H9 (cell line): Measurements from ENCODE around the gene PTH2R. TPM values are rescaled to one million over a fixed set of nuclear protein-coding genes. Genes with fewer than 3 reads are reported as not detected.

ENCODE experiments used
- DNase-seq: peaks from one replicate; pipeline ENCODE4 v3.0.0-alpha.2; 2017
- H2AFZ ChIP-seq: one replicate; pipeline ENCODE4 v1.6.1; 2013; ENCODE audit warnings: mild to moderate bottlenecking, low read length, control low read depth, moderate library complexity
- H2AK5ac ChIP-seq: 2 replicates; pipeline ENCODE4 v1.6.1; 2013; ENCODE audit warnings: low read length, control low read depth, mixed read lengths; ENCODE audit not compliant: insufficient read length
- H2BK120ac ChIP-seq: one replicate; pipeline ENCODE4 v1.6.1; 2013; ENCODE audit warnings: low read depth, mild to moderate bottlenecking, low read length, control low read depth, inconsistent platforms; ENCODE audit not compliant: poor library complexity, severe bottlenecking
- H2BK12ac ChIP-seq: 2 replicates; pipeline ENCODE4 v1.6.1; 2013; ENCODE audit warnings: low read length, control low read depth, mixed read lengths, low read depth; ENCODE audit not compliant: insufficient read length
- H2BK15ac ChIP-seq: 2 replicates; pipeline ENCODE4 v1.6.1; 2013; ENCODE audit warnings: low read depth, low read length, control low read depth
- H2BK20ac ChIP-seq: one replicate; pipeline ENCODE4 v1.6.1; 2013; ENCODE audit warnings: low read depth, mild to moderate bottlenecking, low read length, control low read depth, inconsistent platforms; ENCODE audit not compliant: poor library complexity, severe bottlenecking
- H2BK5ac ChIP-seq: 2 replicates; pipeline ENCODE4 v1.6.1; 2013; ENCODE audit warnings: low read length, control low read depth, mixed read lengths; ENCODE audit not compliant: insufficient read length
- H3K14ac ChIP-seq: 2 replicates; pipeline ENCODE4 v1.6.1; 2013; ENCODE audit warnings: low read length, control low read depth; ENCODE audit not compliant: insufficient read depth
- H3K18ac ChIP-seq: 2 replicates; pipeline ENCODE4 v1.6.1; 2013; ENCODE audit warnings: low read depth, mild to moderate bottlenecking, mixed read lengths, low read length, control low read depth; ENCODE audit not compliant: insufficient read length
- H3K23ac ChIP-seq: 2 replicates; pipeline ENCODE4 v1.6.1; 2013; ENCODE audit warnings: low read length, control low read depth, mixed read lengths, low read depth; ENCODE audit not compliant: insufficient read length
- H3K23me2 ChIP-seq: 2 replicates; pipeline ENCODE4 v1.6.1; 2013; ENCODE audit warnings: low read depth, mild to moderate bottlenecking, mixed read lengths, low read length, control low read depth; ENCODE audit not compliant: insufficient read length, poor library complexity, severe bottlenecking
- H3K27ac ChIP-seq: 2 replicates; pipeline ENCODE4 v1.5.1; 2013; ENCODE audit warnings: low read length, control low read depth, mixed read lengths, low read depth; ENCODE audit not compliant: insufficient read length
- H3K27me3 ChIP-seq: 2 replicates; pipeline ENCODE4 v1.6.1; 2013; ENCODE audit warnings: low read length, control low read depth, inconsistent platforms; ENCODE audit not compliant: insufficient read depth
- H3K4ac ChIP-seq: 2 replicates; pipeline ENCODE4 v1.6.1; 2013; ENCODE audit warnings: low read depth, mild to moderate bottlenecking, control low read depth, inconsistent platforms, low read length, moderate library complexity
- H3K4me1 ChIP-seq: 2 replicates; pipeline ENCODE4 v1.6.1; 2013; ENCODE audit warnings: low read length, control low read depth, inconsistent platforms; ENCODE audit not compliant: insufficient read depth
- H3K4me2 ChIP-seq: 2 replicates; pipeline ENCODE4 v1.6.1; 2013; ENCODE audit warnings: low read length, control low read depth, mixed read lengths; ENCODE audit not compliant: insufficient read length, insufficient read depth
- H3K56ac ChIP-seq: 2 replicates; pipeline ENCODE4 v1.6.1; 2013; ENCODE audit warnings: low read depth, mild to moderate bottlenecking, mixed read lengths, low read length, control low read depth; ENCODE audit not compliant: insufficient read length
- H3K79me1 ChIP-seq: 2 replicates; pipeline ENCODE4 v1.6.1; 2013; ENCODE audit warnings: low read depth, mild to moderate bottlenecking, moderate library complexity, low read length, control low read depth, inconsistent platforms; ENCODE audit not compliant: insufficient read depth, poor library complexity, severe bottlenecking
- H3K79me2 ChIP-seq: 2 replicates; pipeline ENCODE4 v1.6.1; 2013; ENCODE audit warnings: low read length, control low read depth, inconsistent platforms; ENCODE audit not compliant: insufficient read depth
- H3K9ac ChIP-seq: 2 replicates; pipeline ENCODE4 v1.6.1; 2013; ENCODE audit warnings: low read length, control low read depth, mixed read lengths; ENCODE audit not compliant: insufficient read length; ENCODE audit errors: extremely low read depth
- H3K9me3 ChIP-seq: one replicate; pipeline ENCODE4 v1.6.1; 2013; ENCODE audit warnings: low read depth, low read length, inconsistent platforms; ENCODE audit not compliant: control insufficient read depth
- H3T11ph ChIP-seq: one replicate; pipeline ENCODE4 v1.6.1; 2013; ENCODE audit warnings: mild to moderate bottlenecking, low read length, control low read depth, inconsistent platforms
- H4K20me1 ChIP-seq: one replicate; pipeline ENCODE4 v1.6.1; 2013; ENCODE audit not compliant: control insufficient read depth, insufficient read length, insufficient read depth
- H4K5ac ChIP-seq: 2 replicates; pipeline ENCODE4 v1.6.1; 2013; ENCODE audit warnings: low read depth, mild to moderate bottlenecking, mixed read lengths, low read length, control low read depth; ENCODE audit not compliant: insufficient read length
- H4K8ac ChIP-seq: replicated peaks from 2 replicates; pipeline ENCODE4 v1.6.1; 2013; ENCODE audit warnings: low read length, control low read depth, mixed read lengths, low read depth; ENCODE audit not compliant: insufficient read length
- H4K91ac ChIP-seq: 2 replicates; pipeline ENCODE4 v1.6.1; 2013; ENCODE audit warnings: low read depth, mild to moderate bottlenecking, moderate library complexity, mixed read lengths, low read length, control low read depth; ENCODE audit not compliant: insufficient read length
- H3K27ac Mint-ChIP-seq, 3 experiments: 2 replicates in 2 of 3; 3 replicates in 1 of 3; pipeline ENCODE4 v1.8.0; 2020 to 2021; ENCODE audit warnings: mixed read lengths in 3 of 3, mild to moderate bottlenecking in 1 of 3, moderate library complexity in 1 of 3
- H3K27me3 Mint-ChIP-seq: 2 replicates; pipeline ENCODE4 v1.8.0; 2021; ENCODE audit warnings: low read depth, mild to moderate bottlenecking, moderate library complexity, mixed read lengths
- H3K36me3 Mint-ChIP-seq, 3 experiments: 2 replicates in 2 of 3; 3 replicates in 1 of 3; pipeline ENCODE4 v1.8.0; 2020 to 2021; ENCODE audit warnings: low read depth in 3 of 3, mixed read lengths in 3 of 3; ENCODE audit not compliant: insufficient read depth in 1 of 3
- H3K4me1 Mint-ChIP-seq, 2 experiments: 2 replicates each; pipeline ENCODE4 v1.8.0; 2020; ENCODE audit warnings: mixed read lengths in 2 of 2
- H3K4me3 Mint-ChIP-seq, 2 experiments: 2 replicates in 1 of 2; 3 replicates in 1 of 2; pipeline ENCODE4 v1.8.0; 2020 to 2021; ENCODE audit warnings: mild to moderate bottlenecking in 2 of 2, mixed read lengths in 2 of 2, moderate library complexity in 1 of 2
- H3K9me3 Mint-ChIP-seq, 2 experiments: 2 replicates in 1 of 2; 3 replicates in 1 of 2; pipeline ENCODE4 v1.8.0; 2020; ENCODE audit warnings: mild to moderate bottlenecking in 2 of 2, mixed read lengths in 2 of 2, moderate library complexity in 1 of 2
- CTCF ChIP-seq: fragments of 200-600 bp; sonication (generic); conservative IDR thresholded peaks from 3 replicates; pipeline ENCODE4 v1.8.0; 2021; ENCODE audit warnings: antibody characterized with exemption, mild to moderate bottlenecking
- WGBS: extraction: QIAGEN DNeasy Blood & Tissue Kit; methylation state at CpG from one replicate; pipeline ENCODE4 v1.1.7; 2013; ENCODE audit warnings: missing lambda C conversion rate, low lambda C conversion rate, mixed read lengths; ENCODE audit not compliant: insufficient read length; ENCODE audit errors: extremely low coverage; 5-methylcytosine and 5-hydroxymethylcytosine counted together
- total RNA-seq: library from RNA; stranded (reverse); gene quantifications from 2 replicates; pipeline ENCODE4 v1.2.1, GENCODE V29; 2021

Gene PTH2R
- total RNA-seq, 1 experiment from 2014 or later: 0.20 TPM

- Histone ChIP-seq H3K9me3 (no peaks in the 10 kb centered on the region), H2BK15ac (no peak overlapping the region), H3K79me1 (no peaks in the 10 kb centered on the region), H2AFZ (no peak overlapping the region), H4K5ac (no peak overlapping the region), H3K56ac (no peak overlapping the region), H2BK12ac (no peak overlapping the region), H3K79me2 (no peaks in the 10 kb centered on the region), H3K4me2 (no peak overlapping the region), H2BK120ac (no peak overlapping the region), H2AK5ac (no peak overlapping the region), H4K20me1 (no peaks in the 10 kb centered on the region), H3T11ph (no peak overlapping the region), H3K23ac (no peak overlapping the region), H3K4ac (no peak overlapping the region), H2BK5ac (no peak overlapping the region), H3K27ac (no peak overlapping the region), H3K23me2 (no peaks in the 10 kb centered on the region), H3K14ac (no peak overlapping the region), H3K27me3 (peaks cover 3% of the 10 kb centered on the region; the same call in 1 of the 2 replicates), H3K4me1 (no peaks in the 10 kb centered on the region), H3K18ac (no peak overlapping the region), H4K91ac (no peak overlapping the region), H4K8ac (no peak overlapping the region), H3K9ac (no peak overlapping the region), H2BK20ac (no peak overlapping the region)
- H3K4me3 Mint-ChIP-seq: no peak overlapping the region
- H3K27ac Mint-ChIP-seq: no peak overlapping the region
- H3K27me3 Mint-ChIP-seq: peaks cover 23% of the 10 kb centered on the region
- no peaks in the 10 kb centered on the region for H3K9me3 Mint-ChIP-seq
- H3K36me3 Mint-ChIP-seq: no peaks in the 10 kb centered on the region
- TF ChIP-seq CTCF: no peak
- no CpG with 5 or more reads among the region's 3 CpGs for WGBS
- DNase-seq: no peak
- H3K4me1 Mint-ChIP-seq: peaks cover 4% of the 10 kb centered on the region in 2 experiments; a peak in 3 of 4 replicates
Measured at GRCh38 chr2:208463721-208464120, 57.1 kb downstream of the PTH2R start.
